ENCODE measurements around the gene SIRT5.

Gene SIRT5

DNA sequence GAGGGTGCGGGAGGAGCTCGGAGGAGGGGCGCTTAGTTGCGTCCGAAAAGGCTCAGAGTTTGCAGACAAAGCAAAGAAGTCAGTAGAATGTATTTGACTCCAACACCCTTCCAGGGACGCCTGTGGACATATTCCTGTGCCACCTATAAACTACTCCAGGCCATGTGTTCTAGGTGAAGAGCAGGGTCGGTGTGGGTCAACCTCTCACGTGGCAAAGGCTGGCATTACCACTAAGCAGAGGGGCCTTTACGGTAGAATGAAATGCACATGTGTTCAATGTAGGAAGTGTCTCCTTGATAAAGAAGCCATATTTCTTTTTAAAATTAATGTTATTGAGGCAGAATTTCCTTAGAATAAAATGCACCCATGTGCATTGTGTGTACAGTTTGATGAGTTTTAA is 15.4 kb downstream of the SIRT5 start:
- no peak for DNase-seq (ENCODE audit: low spot score)

DNA sequence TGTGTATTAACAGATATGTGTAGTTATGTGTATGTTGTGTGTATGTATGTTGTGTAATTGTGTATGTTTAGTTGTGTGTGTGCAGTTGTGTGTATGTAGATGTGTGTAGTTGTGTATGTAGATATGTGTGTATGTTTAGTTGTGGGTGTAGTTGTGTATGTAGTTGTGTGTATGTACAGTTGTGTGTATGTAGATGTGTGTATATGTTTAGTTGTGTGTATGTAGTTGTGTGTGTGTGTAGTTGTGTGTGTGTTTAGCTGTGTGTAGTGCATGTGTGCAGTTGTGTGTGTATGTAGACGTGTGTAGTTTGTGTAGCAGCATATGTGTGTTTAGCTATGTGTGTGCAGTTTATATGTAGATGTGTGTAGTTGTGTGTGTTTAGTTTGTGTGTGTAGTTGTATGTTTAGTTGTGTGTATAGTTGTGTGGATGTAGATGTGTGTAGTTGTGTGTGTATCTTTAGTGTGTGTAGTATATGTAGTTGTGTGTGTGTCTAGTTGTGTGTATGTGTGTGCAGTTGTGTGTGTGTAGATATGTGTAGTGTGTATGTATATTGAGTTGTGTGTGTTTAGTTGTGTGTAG is 16.3 kb downstream of the SIRT5 start:
- no peak for DNase-seq (ENCODE audit: low spot score)

DNA sequence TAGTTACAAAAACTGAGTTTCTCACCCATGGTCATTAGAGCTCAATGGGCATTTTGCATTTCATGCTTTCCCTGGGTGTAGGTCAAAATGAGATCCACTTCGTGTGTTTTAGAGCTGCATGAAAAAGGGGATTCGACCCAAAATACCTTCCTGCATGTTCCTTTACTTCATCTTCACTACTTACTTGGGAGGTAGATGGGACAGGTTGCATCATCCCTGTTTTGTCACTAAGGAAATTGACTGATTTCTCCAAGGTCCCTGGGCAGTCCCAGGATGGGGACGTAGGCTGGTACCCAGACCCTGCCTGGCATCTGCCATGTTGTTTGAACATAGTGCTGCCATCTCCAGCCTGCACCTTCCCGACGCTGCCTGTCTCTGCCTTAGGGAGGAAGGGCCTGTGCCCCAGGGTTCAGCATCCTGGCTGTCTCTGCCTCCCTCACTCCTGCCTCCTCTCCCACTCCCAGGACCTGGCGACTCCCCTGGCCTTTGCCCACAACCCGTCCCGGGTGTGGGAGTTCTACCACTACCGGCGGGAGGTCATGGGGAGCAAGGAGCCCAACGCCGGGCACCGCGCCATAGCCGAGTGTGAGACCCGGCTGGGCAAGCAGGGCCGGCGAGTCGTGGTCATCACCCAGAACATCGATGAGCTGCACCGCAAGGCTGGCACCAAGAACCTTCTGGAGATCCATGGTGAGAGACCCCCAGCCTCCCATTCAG is 17.0 kb downstream of the SIRT5 start:
- no peak for DNase-seq (ENCODE audit: low spot score)

DNA sequence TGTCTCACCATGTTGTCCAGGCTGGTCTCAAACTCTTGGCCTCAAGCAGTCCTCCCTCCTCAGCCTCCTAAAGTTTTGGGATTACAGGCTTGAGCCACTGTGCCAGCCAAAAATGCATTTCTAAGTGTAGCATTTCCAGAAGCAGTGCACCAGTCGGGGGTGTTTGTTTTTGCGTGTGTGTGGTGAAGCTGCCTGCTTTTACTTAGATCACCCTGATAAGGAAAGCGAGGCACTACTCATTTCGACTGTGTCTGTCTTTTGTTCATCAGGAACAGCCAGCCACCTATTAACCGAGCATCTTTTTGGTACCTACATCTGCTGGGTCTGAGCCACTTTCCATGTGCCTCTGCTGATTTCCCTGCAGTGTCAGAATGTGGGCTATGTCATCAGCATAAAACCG is 18.7 kb downstream of the SIRT5 start:
- no peak for DNase-seq (ENCODE audit: low spot score)

DNA sequence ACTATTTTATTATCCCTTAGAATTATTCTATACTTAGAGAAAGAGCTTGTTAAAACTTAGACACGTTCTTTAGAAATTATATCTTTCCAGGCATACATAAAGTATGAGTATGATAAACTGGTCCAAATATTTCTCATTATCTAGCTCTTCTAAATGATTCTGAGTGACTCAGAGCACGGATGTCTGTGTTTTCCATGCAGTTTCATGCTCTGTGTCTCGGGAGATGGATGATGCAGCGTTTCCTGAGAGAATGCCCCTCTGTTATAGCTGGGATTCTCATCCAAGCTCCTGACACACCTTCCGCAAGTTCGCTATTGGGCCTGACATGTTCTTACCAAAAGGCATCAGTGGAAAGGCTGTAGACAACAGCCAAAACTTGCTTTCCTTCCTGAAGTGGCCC is 19.3 kb downstream of the SIRT5 start:
- no peak for DNase-seq (ENCODE audit: low spot score)

DNA sequence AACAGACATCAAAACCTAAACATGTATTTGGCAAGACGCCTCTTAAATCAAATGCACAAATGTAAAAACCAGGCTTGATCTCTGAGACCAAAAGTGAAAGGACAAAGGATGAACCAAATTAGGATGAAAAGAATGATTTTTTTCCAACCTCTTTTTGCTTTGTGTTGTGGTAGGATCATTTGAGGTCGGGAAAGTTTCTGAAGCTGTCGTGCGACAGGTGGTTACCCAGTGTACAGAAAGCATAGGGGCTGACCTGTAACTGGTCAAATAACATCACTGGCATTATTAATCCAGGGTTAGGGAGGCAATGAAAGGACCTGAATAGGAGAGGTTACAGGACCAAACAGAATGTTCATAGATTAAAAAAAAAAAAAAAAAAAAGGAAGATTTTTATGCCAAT is 22.7 kb downstream of the SIRT5 start:
- DNase-seq (ENCODE audit: low spot score), result no peak

DNA sequence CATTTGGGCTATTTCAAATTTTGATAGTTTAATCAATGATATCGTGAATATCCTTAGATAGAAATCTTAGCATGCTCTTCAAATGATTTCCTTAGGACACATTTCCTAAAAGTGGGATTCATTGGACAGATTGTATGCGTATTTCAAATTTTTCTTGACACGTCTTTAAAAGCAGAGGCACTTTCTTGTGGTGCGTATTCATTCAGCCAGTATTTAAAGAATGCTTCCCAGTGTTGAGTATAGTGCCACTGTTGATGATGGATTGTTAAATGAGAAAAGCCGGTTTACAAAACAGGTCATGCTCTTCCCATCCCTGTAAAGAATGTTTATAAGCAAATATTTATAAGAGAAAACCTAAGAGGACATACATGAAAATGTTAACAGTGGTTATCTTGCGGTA is 25.6 kb downstream of the SIRT5 start:
- no peak for DNase-seq (ENCODE audit: low spot score)

DNA sequence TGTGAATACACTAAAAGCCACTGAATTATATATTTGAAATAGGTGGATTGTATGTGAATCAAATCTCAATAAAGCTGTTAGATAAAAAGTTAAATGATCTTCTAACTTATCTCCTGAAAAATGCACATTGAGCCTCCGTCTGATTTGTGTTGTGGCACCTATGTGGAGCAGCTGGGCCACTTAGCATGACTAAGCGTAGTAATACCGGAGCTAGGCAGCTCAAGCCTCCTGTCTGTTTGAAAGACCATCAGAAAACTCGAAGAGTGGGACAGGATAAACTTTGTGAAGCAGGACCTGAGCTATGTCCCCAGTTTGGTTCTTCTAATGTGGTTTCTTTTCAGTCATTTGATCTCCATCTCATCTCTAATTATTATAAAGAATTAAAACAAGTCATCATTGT is 29.7 kb downstream of the SIRT5 start:
- no peak for DNase-seq (ENCODE audit: low spot score)

DNA sequence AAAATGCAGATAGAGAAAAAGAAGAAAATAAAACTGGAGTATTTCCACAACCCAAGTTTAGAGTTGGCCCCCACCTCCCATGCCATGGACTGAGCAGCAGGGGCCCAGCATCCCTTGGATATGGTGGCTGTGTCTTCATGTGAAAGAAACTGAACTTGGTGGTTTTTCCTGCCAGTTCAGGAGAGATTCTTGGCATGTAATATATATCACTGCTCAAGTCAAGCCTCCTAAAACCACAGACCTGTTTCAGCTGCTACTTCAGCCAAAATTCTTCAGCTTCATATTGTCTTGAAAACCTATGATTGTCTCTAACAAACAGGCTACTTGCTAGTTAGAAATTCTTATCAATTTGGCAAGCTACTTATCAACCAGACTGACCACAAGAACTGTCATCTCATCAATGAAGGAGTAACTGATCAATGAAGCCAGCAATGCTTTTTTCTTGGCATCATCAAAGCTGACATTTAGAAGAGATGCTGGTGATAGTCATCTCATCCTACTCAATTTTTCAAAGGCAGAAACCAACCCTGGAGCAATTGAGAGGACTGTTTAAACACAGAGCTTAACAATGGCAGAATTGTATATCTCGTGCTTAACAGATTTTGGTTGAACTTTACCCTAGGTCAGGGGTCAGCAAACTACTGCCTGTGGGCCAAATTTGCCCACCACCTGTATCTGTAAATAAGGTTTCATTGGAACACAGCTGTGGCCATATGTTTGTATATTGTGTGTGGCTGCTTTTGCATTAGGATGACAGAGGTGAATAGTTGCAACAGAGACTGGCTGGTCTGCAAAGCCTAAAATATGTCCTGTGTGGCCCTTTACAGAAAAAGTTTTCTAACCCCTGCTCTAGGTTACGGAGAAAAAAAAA is 30.4 kb downstream of the SIRT5 start:
- DNase-seq (ENCODE audit: low spot score), result no peak

DNA sequence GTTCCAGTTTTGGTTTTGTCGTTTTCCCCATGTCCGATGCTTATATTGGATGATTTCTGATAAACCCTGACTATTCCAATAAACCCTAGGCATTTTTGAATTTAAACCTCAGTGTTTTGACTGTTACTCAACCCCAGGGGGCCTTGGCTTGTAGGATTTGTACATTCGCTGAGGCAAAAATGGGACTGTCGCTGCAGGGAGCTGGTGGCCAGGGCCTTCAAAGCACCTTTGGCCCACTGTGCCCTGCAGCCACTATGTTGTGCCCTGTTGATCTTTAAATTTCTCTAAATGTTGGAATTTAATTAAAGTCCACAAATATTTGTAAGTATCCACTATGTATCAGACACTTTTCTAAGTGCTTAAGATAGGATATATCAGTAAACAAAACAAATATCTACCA is 31.2 kb downstream of the SIRT5 start:
- no peak for DNase-seq (ENCODE audit: low spot score)

DNA sequence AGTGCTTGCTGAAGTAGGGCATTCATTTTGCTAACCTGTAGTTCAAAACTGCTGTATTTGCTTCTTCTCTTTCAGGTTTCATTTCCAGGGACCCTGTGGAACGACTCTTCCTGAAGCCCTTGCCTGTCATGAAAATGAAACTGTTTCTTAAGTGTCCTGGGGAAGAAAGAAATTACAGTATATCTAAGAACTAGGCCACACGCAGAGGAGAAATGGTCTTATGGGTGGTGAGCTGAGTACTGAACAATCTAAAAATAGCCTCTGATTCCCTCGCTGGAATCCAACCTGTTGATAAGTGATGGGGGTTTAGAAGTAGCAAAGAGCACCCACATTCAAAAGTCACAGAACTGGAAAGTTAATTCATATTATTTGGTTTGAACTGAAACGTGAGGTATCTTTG is 37.3 kb downstream of the SIRT5 start:
- no peak for DNase-seq (ENCODE audit: low spot score)

DNA sequence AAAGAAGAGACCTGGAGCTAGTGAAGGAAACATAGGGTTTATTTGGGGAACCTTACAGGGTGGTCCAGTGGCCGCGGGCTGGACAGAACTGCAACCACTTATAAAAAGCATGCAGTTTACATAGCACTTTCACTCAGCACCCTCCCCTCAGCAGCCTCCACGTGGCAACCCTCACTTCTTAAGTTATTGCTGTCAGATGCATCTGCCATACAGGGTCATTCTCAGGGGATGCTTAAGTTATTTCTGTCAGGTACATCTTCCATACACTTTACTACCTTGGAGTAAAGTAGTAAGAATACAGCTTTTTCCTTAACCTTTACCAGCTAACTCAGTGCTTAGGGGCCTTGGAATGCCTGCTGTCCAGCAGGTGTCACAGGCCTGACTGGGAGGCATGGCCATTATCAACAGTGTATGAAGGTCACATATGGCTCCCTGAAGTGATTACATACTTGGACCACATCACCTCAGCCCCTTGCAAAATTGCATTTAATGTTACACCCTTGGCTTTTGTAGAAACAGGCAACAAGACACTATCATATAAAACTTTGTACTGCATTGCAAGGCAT is 38.7 kb downstream of the SIRT5 start:
- no peak for DNase-seq (ENCODE audit: low spot score)

DNA sequence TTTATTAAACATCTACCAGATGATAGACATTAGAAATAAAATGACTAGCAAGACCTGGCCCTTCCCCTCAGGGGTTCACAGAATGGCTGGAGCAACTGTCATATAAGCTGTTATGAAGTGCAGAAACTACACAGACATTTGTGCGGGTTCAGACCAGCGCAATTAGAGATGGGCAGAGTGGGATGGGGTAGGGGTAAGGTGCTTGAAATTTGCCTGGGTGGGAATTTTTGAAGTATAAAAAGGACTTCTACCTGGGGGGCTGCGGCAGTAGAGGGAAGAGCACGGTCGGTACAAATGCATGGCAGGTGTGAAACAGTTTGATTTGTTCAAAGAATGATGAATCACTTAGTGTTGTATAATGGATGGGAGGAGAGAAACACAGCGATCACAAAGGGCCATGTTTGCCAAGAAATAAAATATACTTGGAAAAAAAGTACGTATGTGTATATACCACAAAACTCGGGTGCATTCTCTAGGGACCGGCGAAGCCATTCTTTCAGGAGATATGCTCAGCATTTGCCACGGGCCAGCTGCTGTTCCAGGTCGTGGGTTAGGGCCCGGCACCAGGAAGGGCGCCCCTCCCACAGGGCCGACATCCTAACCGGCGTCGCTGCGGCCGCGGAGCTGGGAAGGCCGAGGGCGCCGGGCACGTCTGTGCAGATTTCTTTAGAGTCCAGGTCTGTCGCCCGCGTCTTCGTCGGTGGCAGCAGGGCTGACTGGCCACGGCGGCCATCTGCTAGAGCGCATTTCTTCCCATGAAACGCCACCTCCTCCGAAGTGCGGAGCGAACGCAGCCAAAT is 39.9 kb downstream of the SIRT5 start:
- DNase-seq (ENCODE audit: low spot score), result peak; percentile 36

DNA sequence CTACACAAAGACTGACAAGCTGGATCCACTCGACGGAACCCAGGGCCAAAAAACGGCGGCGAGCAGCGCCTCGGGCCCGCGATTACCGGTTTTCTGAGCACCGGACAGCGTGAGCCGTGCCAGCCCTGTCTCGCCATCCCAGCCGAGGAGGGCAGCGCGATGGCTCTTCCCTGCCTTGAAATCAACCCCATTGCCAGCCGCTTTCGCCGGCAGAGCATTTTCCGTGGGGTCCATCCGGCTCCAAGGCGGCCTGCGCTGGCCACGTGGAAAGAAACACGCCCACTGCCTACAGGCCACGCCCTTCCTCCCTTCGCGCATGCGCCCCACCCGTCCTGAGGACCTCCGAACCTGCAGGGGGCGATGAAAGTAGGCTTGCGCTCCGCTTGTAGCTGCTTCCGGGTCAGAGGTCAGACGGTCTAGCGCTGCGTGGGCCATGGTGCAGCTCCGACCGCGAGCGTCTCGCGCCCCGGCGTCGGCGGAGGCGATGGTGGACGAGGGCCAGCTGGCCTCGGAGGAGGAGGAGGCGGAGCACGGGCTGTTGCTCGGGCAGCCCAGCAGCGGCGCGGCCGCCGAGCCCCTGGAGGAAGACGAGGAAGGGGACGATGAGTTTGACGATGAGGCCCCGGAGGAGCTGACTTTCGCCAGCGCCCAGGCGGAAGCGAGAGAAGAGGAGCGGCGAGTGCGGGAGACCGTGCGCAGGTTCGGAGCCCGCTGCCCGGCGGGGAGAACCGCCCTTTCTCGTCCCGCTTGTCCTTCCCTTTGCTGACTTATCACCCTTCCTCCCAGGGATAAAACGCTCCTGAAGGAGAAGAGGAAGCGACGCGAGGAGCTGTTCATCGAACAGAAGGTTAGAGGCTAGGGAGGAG is 40.8 kb downstream of the SIRT5 start, which contains the start of gene NOL7:
TSS of gene NOL7 (plus strand) at position 410 of the 866 bp plus-strand sequence. CDS start at position 434, 24 bp downstream.
- DNase-seq (ENCODE audit: low spot score), result peak; percentile 99

DNA sequence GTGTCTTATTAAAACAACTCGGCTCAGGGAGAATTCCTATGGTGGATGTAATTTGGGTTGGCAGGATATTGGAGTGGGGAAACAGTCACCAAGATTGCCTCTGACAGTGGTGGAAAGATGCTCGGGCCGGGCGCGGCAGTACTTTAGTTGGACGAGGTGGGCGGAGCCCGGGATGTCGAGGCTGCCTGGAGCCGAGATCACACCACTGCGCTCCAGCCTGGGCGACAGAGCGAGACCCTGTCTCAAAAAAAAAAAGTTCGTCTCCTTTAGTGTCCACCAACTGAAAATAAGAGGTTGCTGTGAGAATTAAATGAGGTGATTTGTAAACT is 41.4 kb downstream of the SIRT5 start:
- DNase-seq (ENCODE audit: low spot score), result peak; percentile 45

DNA sequence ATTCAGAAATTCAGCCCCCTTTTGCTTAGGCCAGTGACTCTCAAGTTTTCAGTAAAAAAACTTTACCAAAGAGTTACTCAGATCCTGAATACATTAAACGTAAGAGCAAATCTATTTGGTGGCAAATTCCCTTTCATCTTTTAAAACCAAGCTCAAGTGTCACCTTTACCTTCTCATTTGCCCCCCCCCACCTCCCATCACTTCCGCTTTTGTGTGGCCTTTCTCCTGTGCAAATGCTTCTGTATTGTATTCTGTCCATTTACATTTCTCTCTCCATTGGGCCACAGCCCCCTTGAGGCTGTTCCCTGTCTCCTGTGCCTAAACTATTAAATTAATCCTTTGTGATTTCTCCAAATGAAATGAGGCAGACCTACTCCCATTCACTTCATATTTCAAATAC is 42.7 kb downstream of the SIRT5 start:
- DNase-seq (ENCODE audit: low spot score), result no peak

DNA sequence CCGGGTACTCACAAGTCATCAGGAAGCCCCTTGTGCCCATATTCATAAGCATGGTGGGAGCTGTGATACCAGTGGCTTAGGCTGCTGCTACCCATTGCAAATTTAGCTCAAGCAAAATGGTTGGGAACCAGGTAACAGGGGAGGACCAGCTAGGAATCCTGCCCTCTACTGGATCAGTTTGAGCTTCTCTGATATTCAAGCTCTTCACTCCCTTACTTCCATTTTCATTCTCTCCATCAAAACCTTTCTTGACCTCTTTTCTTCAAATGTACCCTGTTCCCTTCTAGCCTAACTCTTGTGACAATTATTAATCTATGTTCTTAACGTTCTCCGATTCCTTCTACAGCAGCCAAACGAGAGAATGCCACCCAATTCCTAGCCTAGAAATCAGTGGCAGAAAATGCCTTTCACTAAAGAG is 50.5 kb downstream of the SIRT5 start:
- DNase-seq (ENCODE audit: low spot score), result peak; percentile 45

DNA sequence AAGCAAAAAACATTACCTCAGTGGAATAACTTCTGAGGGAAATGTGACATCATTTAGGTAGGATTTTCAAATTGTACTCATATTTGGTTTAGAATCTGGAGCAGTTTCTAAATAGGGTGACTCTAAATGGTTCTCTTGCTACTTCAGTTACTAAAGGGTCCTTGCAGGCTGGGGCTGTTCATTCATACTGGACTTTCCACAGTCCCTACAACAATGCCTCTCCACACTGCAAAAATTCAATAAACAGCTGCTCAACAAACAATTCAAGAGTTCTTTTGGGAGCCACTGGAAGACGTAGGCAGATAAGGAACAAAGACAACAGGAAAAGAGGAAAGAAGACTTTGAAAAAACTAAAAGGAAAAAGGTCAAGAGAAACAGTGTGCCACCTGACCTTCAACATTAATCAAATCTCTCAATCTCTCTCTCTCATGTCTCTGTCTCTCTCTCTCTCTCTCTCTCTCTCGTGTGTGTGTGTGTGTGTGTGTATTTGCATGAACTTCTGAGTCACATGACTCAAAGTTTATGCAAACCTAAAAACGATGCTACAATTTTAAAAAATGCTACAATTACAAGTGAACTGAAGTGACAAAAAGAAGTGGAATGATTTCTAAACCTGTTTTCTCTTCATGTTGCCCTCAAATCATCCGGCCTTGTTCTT is 55.2 kb downstream of the SIRT5 start:
- DNase-seq (ENCODE audit: low spot score), result no peak

DNA sequence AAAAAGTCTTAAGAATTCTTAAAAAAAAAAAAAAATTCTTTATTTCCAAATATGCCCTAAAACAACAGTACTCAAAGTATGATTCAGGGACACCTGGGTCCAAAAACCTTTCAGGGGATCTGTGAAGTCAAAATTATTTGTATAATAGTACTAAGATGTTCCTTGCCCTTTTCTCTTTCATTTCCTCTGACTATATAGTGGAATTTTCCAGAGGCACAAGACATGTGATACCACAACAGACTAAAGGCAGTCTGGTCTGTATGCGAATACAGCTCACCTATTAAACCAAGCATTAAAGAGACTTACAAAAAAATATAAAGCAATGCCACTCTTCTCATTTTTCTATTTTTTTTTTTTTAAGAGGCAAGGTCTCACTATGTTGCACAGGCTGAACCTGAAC is 56.1 kb downstream of the SIRT5 start:
- DNase-seq (ENCODE audit: low spot score), result no peak

DNA sequence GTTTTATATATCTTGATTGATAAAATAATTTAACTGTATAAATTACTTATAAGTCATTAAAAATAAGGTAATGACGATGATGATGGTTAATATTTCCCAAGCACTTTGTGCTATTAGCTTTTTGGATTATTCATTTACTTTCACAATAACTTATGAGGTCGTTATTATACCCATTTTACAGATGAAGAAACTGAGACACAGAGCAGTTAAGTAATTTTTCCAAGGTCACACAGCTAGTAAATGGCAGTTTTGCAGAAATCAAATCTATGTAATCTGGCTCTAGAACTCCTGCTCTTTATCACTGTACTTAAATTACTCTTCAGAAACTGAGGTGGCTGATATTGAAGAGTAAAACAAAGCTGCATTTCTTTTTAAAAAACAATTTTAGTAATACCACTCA is 58.9 kb downstream of the SIRT5 start:
- DNase-seq (ENCODE audit: low spot score), result no peak
